Neural cell (in vitro differentiated cells): ENCODE measurements around the gene SLC36A3. TPM values are rescaled to one million over a fixed set of nuclear protein-coding genes. Genes with fewer than 3 reads are reported as not detected.
"Not testable (repeated sequence)": the region's sequence is repeated elsewhere in the genome, so short reads cannot be mapped to it uniquely, and the experiment has no call there.

Experiments
- H2AFZ ChIP-seq: fragments of 200-600, 300-800 bp; sonication (generic), shearing (Covaris generic); 2 replicates; pipeline ENCODE4 v1.6.0; 2014; ENCODE audit warnings: low read depth, mild to moderate bottlenecking, antibody characterized with exemption, low read length, moderate library complexity
- H3F3A ChIP-seq: fragments of 200-600 bp; shearing (Covaris generic); 2 replicates; pipeline ENCODE4 v1.6.1; 2016; ENCODE audit warnings: mild to moderate bottlenecking, moderate library complexity, mixed read lengths, antibody characterized with exemption, low read length; ENCODE audit not compliant: insufficient read depth, poor library complexity, severe bottlenecking
- H3K27ac ChIP-seq: fragments of 200-600, 300-800 bp; sonication (generic), shearing (Covaris generic); 2 replicates; pipeline ENCODE4 v1.5.1; 2014; ENCODE audit warnings: mild to moderate bottlenecking, low read length, moderate library complexity
- H3K27me3 ChIP-seq: fragments of 300-800, 200-600 bp; sonication (generic), shearing (Covaris generic); 2 replicates; pipeline ENCODE4 v1.6.0; 2014; ENCODE audit warnings: mild to moderate bottlenecking, low read depth, low read length, moderate library complexity; ENCODE audit not compliant: insufficient read depth
- H3K36me3 ChIP-seq: fragments of 300-800, 200-600 bp; sonication (generic), shearing (Covaris generic); 2 replicates; pipeline ENCODE4 v1.5.1; 2014; ENCODE audit warnings: mild to moderate bottlenecking, antibody characterized with exemption, low read length, moderate library complexity; ENCODE audit not compliant: insufficient read depth
- H3K4me2 ChIP-seq: fragments of 300-800, 200-600 bp; sonication (generic), shearing (Covaris generic); 2 replicates; pipeline ENCODE4 v1.6.0; 2014; ENCODE audit warnings: mild to moderate bottlenecking, low read length
- H3K4me3 ChIP-seq: fragments of 300-800, 200-600 bp; sonication (generic), shearing (Covaris generic); 2 replicates; pipeline ENCODE4 v1.5.1; 2014; ENCODE audit warnings: mild to moderate bottlenecking, low read length, moderate library complexity
- H3K79me2 ChIP-seq: fragments of 200-600 bp; shearing (Covaris generic); replicated peaks from 2 replicates; pipeline ENCODE4 v1.6.0; 2014; ENCODE audit warnings: mild to moderate bottlenecking, low read length, moderate library complexity; ENCODE audit not compliant: insufficient read depth
- H3K9ac ChIP-seq: fragments of 300-800, 200-600 bp; sonication (generic), shearing (Covaris generic); 2 replicates; pipeline ENCODE4 v1.6.1; 2016; ENCODE audit warnings: mild to moderate bottlenecking, low read length, mixed read lengths
- H3K9me2 ChIP-seq: fragments of 200-600 bp; shearing (Covaris generic); 2 replicates; pipeline ENCODE4 v1.6.1; 2016; ENCODE audit warnings: mild to moderate bottlenecking, low read length, mixed read lengths; ENCODE audit not compliant: insufficient read depth
- H3K9me3 ChIP-seq: fragments of 200-600, 300-800 bp; sonication (generic), shearing (Covaris generic); 2 replicates; pipeline ENCODE4 v1.6.1; 2016; ENCODE audit warnings: mild to moderate bottlenecking, mixed run types, low read length, moderate library complexity, mixed read lengths
- H4K20me1 ChIP-seq: fragments of 200-600 bp; shearing (Covaris generic); 2 replicates; pipeline ENCODE4 v1.6.1; 2016; ENCODE audit warnings: mild to moderate bottlenecking, mixed run types; ENCODE audit not compliant: insufficient read depth
- MXI1 ChIP-seq: fragments of 450-650 bp; conservative IDR thresholded peaks from 2 replicates; pipeline ENCODE4 v1.6.1; 2014; ENCODE audit warnings: antibody characterized with exemption, mild to moderate bottlenecking; ENCODE audit not compliant: poor library complexity, severe bottlenecking
- POLR2AphosphoS5 ChIP-seq: IDR thresholded peaks from 2 replicates; pipeline ENCODE4 v1.6.1; 2012
- RAD21 ChIP-seq: fragments of 450-650 bp; conservative IDR thresholded peaks from 2 replicates; pipeline ENCODE4 v1.6.1; 2014; ENCODE audit warnings: antibody characterized with exemption, mild to moderate bottlenecking, moderate library complexity
- SMC3 ChIP-seq: fragments of 450-650 bp; conservative IDR thresholded peaks from 2 replicates; pipeline ENCODE4 v1.6.1; 2014; ENCODE audit warnings: antibody characterized with exemption, mild to moderate bottlenecking, moderate library complexity; ENCODE audit not compliant: poor library complexity
- TAF1 ChIP-seq: IDR thresholded peaks from 2 replicates; pipeline ENCODE4 v1.6.1; 2012; ENCODE audit warnings: low read depth
- polyA plus RNA-seq: library from polyadenylated mRNA; depleted of rRNA; stranded (reverse); fragments of >200 nt; gene quantifications from 2 replicates; pipeline ENCODE4 v1.2.3, GENCODE V29; 2014
- TF ChIP-seq, protein P1 (sequence below): IDR thresholded peaks from 2 replicates; pipeline ENCODE4 v1.6.1; 2012; ENCODE audit warnings: borderline replicate concordance

The SLC36A3 gene
- polyA plus RNA-seq, 1 donor from 2014 or later = not detected

DNA sequence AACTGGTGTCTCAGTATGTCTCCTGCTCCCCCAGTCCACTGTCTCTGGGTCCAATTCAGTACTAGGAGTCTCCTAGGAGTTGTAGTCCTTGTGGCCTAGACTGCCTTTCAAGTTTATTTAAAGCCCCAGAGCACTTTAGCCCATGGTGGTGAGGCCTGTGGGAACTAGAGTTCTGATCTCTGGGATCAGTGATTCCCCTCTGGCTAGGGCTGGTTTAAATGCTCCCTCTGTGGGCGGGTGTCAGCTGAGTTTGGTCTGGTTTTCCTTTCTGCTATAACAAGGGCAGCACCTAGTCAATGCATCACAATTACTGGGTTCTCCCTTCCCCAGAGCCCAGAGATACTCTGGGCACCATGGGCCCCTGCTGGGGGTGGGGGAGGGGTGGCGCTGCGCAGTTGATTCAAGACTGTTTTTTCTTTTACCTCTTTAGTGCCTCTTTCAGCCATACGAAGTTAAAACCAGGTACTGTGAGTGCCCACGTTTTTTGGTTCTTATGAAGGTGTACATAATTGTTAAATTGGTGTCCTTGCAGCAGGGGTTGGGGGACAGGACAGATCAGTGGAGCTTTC lies 9.3 kb upstream of the SLC36A3 start:
- H3K9me3 ChIP-seq = no peaks in the 10 kb centered on the region
- no peaks in the 10 kb centered on the region for H3F3A ChIP-seq
- no peak overlapping the region for H3K4me2 ChIP-seq
- no peaks in the 10 kb centered on the region for H3K27me3 ChIP-seq
- no peaks in the 10 kb centered on the region for H3K79me2 ChIP-seq
- no peak overlapping the region for H3K4me3 ChIP-seq
- H4K20me1 ChIP-seq = no peaks in the 10 kb centered on the region
- TF ChIP-seq SMC3 (no peak), RAD21 (no peak), MXI1 (no peak), POLR2AphosphoS5 (no peak)
- TF ChIP-seq, protein P1, sequence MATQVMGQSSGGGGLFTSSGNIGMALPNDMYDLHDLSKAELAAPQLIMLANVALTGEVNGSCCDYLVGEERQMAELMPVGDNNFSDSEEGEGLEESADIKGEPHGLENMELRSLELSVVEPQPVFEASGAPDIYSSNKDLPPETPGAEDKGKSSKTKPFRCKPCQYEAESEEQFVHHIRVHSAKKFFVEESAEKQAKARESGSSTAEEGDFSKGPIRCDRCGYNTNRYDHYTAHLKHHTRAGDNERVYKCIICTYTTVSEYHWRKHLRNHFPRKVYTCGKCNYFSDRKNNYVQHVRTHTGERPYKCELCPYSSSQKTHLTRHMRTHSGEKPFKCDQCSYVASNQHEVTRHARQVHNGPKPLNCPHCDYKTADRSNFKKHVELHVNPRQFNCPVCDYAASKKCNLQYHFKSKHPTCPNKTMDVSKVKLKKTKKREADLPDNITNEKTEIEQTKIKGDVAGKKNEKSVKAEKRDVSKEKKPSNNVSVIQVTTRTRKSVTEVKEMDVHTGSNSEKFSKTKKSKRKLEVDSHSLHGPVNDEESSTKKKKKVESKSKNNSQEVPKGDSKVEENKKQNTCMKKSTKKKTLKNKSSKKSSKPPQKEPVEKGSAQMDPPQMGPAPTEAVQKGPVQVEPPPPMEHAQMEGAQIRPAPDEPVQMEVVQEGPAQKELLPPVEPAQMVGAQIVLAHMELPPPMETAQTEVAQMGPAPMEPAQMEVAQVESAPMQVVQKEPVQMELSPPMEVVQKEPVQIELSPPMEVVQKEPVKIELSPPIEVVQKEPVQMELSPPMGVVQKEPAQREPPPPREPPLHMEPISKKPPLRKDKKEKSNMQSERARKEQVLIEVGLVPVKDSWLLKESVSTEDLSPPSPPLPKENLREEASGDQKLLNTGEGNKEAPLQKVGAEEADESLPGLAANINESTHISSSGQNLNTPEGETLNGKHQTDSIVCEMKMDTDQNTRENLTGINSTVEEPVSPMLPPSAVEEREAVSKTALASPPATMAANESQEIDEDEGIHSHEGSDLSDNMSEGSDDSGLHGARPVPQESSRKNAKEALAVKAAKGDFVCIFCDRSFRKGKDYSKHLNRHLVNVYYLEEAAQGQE = no peak
- H3K9ac ChIP-seq = no peak overlapping the region
- H3K27ac ChIP-seq = no peak overlapping the region
- no peak overlapping the region for H2AFZ ChIP-seq
- no peaks in the 10 kb centered on the region for H3K9me2 ChIP-seq
- no peaks in the 10 kb centered on the region for H3K36me3 ChIP-seq

DNA sequence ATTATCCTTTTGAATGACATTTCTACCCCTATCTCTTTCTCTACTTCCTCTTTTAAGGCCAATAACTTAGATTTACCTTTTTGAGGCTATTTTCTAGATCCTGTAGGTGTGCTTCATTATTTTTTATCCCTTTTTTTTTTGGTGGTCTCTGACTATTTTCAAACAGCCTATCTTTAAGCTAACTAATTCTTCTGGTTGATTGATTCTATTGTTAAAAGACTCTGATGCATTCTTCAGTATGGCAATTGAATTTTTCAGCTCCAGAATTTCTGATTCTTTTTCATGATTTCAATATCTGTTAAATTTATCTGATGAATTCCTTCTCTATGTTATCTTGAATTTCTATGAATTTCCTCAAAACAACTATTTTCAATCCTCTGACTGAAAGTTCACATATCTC lies 7.4 kb upstream of the SLC36A3 start:
- Histone ChIP-seq H2AFZ (no peak overlapping the region), H3K36me3 (no peaks in the 10 kb centered on the region), H3K4me3 (no peak overlapping the region), H3K9me2 (no peaks in the 10 kb centered on the region), H3K9ac (no peak overlapping the region), H3F3A (no peaks in the 10 kb centered on the region), H4K20me1 (no peaks in the 10 kb centered on the region), H3K27me3 (no peaks in the 10 kb centered on the region), H3K4me2 (no peak overlapping the region), H3K79me2 (no peaks in the 10 kb centered on the region), H3K9me3 (no peaks in the 10 kb centered on the region), H3K27ac (no peak overlapping the region)
- no peak for TF ChIP-seq TAF1
- no peak for TF ChIP-seq POLR2AphosphoS5
- TF ChIP-seq, protein P1 = no peak
- TF ChIP-seq SMC3 = no peak

DNA sequence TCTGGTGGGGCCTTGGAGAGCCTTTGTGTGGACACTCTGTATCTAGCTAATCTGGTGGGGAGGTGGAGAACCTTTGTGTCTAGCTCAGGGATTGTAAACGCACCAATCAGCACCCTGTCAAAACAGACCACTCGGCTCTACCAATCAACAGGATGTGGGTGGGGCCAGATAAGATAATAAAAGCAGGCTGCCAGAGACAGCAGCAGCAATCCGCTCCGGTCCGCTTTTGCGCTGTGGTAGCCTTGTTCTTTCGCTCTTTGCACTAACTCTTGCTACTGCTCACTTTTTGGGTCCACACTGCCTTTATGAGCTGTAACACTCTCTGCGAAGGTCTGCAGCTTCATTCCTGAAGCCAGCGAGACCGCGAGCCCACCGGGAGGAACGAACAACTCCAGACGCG lies 6.3 kb upstream of the SLC36A3 start:
- H2AFZ ChIP-seq, H3K27ac ChIP-seq, H3K36me3 ChIP-seq, H3K9ac ChIP-seq, H3K27me3 ChIP-seq, H3K9me2 ChIP-seq, H3K79me2 ChIP-seq, H3K4me2 ChIP-seq, H3F3A ChIP-seq, H4K20me1 ChIP-seq, H3K4me3 ChIP-seq, H3K9me3 ChIP-seq: not testable (repeated sequence)

DNA sequence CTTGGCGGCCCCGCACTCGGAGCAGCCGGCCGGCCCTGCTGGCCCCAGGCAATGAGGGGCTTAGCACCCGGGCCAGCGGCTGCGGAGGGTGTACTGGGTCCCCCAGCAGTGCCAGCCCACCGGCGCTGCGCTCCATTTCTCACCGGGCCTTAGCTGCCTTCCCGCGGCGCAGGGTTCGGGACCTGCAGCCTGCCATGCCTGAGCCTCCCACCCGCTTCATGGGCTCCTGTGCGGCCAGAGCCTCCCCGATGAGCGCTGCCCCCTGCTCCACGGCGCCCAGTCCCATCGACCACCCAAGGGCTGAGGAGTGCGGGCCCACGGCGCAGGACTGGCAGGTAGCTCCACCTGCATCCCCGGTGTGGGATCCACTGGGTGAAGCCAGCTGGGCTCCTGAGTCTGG lies 5.7 kb upstream of the SLC36A3 start:
- H4K20me1 ChIP-seq, H3F3A ChIP-seq, H3K4me2 ChIP-seq, H3K27me3 ChIP-seq, H3K36me3 ChIP-seq, H3K9me3 ChIP-seq, H3K4me3 ChIP-seq, H2AFZ ChIP-seq, H3K9me2 ChIP-seq, H3K79me2 ChIP-seq, H3K27ac ChIP-seq, H3K9ac ChIP-seq: not testable (repeated sequence)
